HEK293T (cell line): ENCODE measurements around the gene PARP8.

Source experiments
- ELF4 ChIP-seq: fragments of 450-650 bp; IDR thresholded peaks from 2 replicates; pipeline ENCODE4 v1.6.1; 2017; ENCODE audit warnings: antibody characterized with exemption
- FOXM1 ChIP-seq: fragments of 450-650 bp; IDR thresholded peaks from 2 replicates; pipeline ENCODE4 v1.6.1; 2017; ENCODE audit warnings: mild to moderate bottlenecking, borderline replicate concordance
- HDGF ChIP-seq: fragments of 450-650 bp; IDR thresholded peaks from 2 replicates; pipeline ENCODE4 v1.6.1; 2017; ENCODE audit warnings: antibody characterized with exemption, borderline replicate concordance
- L3MBTL2 ChIP-seq: fragments of 450-650 bp; conservative IDR thresholded peaks from 2 replicates; pipeline ENCODE4 v1.6.1; 2016; ENCODE audit warnings: mild to moderate bottlenecking
- SP1 ChIP-seq: fragments of 450-650 bp; IDR thresholded peaks from 2 replicates; pipeline ENCODE4 v1.6.1; 2017
- TARDBP ChIP-seq: fragments of 450-650 bp; IDR thresholded peaks from 2 replicates; pipeline ENCODE4 v1.6.1; 2016
- ZNF384 ChIP-seq: fragments of 450-650 bp; IDR thresholded peaks from 2 replicates; pipeline ENCODE4 v1.6.1; 2016
- TF ChIP-seq, protein P1 (sequence below): fragments of 450-650 bp; IDR thresholded peaks from 2 replicates; pipeline ENCODE4 v1.6.1; 2016

- TF ChIP-seq HDGF (no peak), ZNF384 (no peak), TARDBP (no peak), FOXM1 (no peak), SP1 (no peak), L3MBTL2 (no peak), ELF4 (no peak)
- TF ChIP-seq, protein P1, sequence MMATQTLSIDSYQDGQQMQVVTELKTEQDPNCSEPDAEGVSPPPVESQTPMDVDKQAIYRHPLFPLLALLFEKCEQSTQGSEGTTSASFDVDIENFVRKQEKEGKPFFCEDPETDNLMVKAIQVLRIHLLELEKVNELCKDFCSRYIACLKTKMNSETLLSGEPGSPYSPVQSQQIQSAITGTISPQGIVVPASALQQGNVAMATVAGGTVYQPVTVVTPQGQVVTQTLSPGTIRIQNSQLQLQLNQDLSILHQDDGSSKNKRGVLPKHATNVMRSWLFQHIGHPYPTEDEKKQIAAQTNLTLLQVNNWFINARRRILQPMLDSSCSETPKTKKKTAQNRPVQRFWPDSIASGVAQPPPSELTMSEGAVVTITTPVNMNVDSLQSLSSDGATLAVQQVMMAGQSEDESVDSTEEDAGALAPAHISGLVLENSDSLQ: no peak
Observed at GRCh38 chr5:50711280-50711679, 44.8 kb downstream of the PARP8 start.
